SK-N-SH treated with all-trans-retinoic acid at 6 μM for 48 hours (cell line): ENCODE results near the gene NOTUM.

Experiments used
- ARNTL ChIP-seq: fragments of 450-650 bp; formaldehyde crosslinking; IDR thresholded peaks from 2 replicates; pipeline ENCODE4 v1.5.0; 2020; ENCODE audit warnings: low read depth, mild to moderate bottlenecking, moderate library complexity, borderline replicate concordance
- CSDC2 ChIP-seq: fragments of 250-450 bp; sonication (Bioruptor Pico); IDR thresholded peaks from 2 replicates; pipeline ENCODE4 v1.5.0; 2020; ENCODE audit warnings: mild to moderate bottlenecking, moderate library complexity
- ESRRG ChIP-seq: fragments of 250-450 bp; sonication (Bioruptor Pico); IDR thresholded peaks from 2 replicates; pipeline ENCODE4 v1.6.1; 2021; ENCODE audit warnings: mild to moderate bottlenecking
- GLIS3 ChIP-seq: fragments of 250-450 bp; sonication (Bioruptor Pico); IDR thresholded peaks from 2 replicates; pipeline ENCODE4 v1.5.0; 2020; ENCODE audit warnings: mild to moderate bottlenecking, moderate library complexity
- OSR1 ChIP-seq: fragments of 250-450 bp; sonication (Bioruptor Pico); IDR thresholded peaks from 2 replicates; pipeline ENCODE4 v1.8.0; 2022; ENCODE audit warnings: moderate library complexity, mild to moderate bottlenecking, inconsistent platforms
- PATZ1 ChIP-seq: fragments of 250-450 bp; sonication (Bioruptor Pico); IDR thresholded peaks from 2 replicates; pipeline ENCODE4 v1.8.0; 2020; ENCODE audit warnings: mild to moderate bottlenecking, moderate library complexity, borderline replicate concordance
- PPARA ChIP-seq: fragments of 250-450 bp; sonication (Bioruptor Pico); IDR thresholded peaks from 2 replicates; pipeline ENCODE4 v1.5.0; 2020; ENCODE audit warnings: mild to moderate bottlenecking, borderline replicate concordance
- RARB ChIP-seq: fragments of 250-450 bp; sonication (Bioruptor Pico); IDR thresholded peaks from 2 replicates; pipeline ENCODE4 v1.8.0; 2021; ENCODE audit warnings: mild to moderate bottlenecking, moderate library complexity
- TCF4 ChIP-seq: fragments of 250-450 bp; sonication (Bioruptor Pico); IDR thresholded peaks from 2 replicates; pipeline ENCODE4 v1.8.0; 2021; ENCODE audit warnings: mild to moderate bottlenecking, moderate library complexity, borderline replicate concordance
- ZFP3 ChIP-seq: fragments of 250-450 bp; sonication (Bioruptor Pico); IDR thresholded peaks from 2 replicates; pipeline ENCODE4 v1.5.0; 2020; ENCODE audit warnings: mild to moderate bottlenecking, moderate library complexity
- ZNF565 ChIP-seq: fragments of 450-650 bp; formaldehyde crosslinking; conservative IDR thresholded peaks from 2 replicates; pipeline ENCODE4 v1.5.0; 2020; ENCODE audit warnings: low read depth, mild to moderate bottlenecking, moderate library complexity
- ZNF70 ChIP-seq: fragments of 450-650 bp; formaldehyde crosslinking; IDR thresholded peaks from 2 replicates; pipeline ENCODE4 v1.5.0; 2020; ENCODE audit warnings: mild to moderate bottlenecking, moderate library complexity

DNA sequence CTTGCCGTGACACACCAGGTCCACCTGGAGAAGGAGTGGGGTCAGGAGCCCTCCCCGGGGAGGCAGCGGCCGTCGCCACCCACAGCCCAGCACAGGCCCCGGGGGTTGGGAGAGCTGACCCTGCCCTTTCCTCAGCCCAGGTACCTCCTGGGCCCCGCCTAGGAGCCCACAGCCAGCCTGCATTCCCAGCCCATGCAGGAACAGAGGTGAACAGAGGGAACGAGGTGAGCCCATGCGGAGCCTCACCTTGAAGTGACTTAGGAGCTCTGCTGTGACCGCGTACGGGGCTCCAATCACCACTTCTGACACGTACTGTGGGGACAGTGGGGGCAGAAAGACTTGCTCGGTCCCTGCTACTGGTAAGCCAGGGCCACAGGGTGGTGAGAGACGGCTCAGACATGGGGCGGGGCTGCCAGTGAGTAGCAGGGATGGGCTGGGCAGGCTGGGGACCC, 55.5 kb downstream of the NOTUM start:
- TF ChIP-seq OSR1 (CRISPR knock-in tag) = no peak
- no peak for TF ChIP-seq ESRRG (CRISPR knock-in tag)
- TF ChIP-seq GLIS3 (CRISPR knock-in tag) = no peak
- TF ChIP-seq CSDC2 (CRISPR knock-in tag) = no peak
- TF ChIP-seq ZFP3 = no peak
- TF ChIP-seq RARB (CRISPR knock-in tag) = no peak
- no peak for TF ChIP-seq PPARA (CRISPR knock-in tag)
- TF ChIP-seq ARNTL (CRISPR knock-in tag) = no peak
- TF ChIP-seq ZNF70 = no peak
- TF ChIP-seq PATZ1 = no peak
- no peak for TF ChIP-seq ZNF565 (CRISPR knock-in tag)
- TF ChIP-seq TCF4 (CRISPR knock-in tag) = no peak
